Measurements from ENCODE around the gene NRN1L.
"Not testable (repeated sequence)": the region's sequence is repeated elsewhere in the genome, so short reads cannot be mapped to it uniquely, and the experiment has no call there.

Gene NRN1L

DNA sequence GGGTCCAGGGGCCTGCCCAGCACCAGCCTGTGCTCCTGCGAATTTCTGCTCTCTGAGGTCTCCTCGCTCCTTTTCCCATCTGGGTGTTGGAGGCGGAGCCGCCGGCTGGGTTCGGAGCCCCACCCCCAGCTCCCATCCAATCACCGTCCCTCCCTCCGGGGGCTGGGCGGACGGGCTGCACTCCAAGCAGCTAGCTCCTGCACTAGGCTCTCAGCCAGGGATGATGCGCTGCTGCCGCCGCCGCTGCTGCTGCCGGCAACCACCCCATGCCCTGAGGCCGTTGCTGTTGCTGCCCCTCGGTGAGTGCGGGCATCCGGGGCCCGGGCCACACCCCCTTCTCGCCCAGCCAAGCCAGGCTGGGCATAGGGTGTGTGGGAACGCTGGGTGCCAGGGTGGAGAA is at the start of gene NRN1L:
TSS of gene NRN1L (plus strand) at position 202 of the 400 bp plus-strand sequence. CDS start at position 221, 19 bp downstream.
- DNase-seq: peak; percentile 32 to 70

DNA sequence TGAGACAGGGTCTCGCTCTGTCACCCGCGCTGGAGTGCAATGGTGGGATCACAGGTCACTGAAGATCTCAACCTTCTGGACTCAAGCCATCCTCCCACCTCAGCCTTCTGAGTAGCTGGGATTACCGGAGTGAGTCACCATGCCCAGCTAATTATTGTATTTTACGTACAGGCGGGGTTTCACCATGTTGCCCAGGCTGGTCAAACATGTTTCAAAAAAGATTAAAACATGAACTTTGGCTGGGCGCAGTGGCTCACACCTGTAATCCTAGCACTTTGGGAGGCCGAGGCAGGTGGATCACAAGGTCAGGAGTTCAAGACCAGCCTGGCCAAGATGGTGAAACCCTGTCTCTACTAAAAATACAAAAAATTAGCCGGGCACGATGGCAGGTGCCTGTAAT is 47.5 kb upstream of the NRN1L start:
- DNase-seq: not testable (repeated sequence)

DNA sequence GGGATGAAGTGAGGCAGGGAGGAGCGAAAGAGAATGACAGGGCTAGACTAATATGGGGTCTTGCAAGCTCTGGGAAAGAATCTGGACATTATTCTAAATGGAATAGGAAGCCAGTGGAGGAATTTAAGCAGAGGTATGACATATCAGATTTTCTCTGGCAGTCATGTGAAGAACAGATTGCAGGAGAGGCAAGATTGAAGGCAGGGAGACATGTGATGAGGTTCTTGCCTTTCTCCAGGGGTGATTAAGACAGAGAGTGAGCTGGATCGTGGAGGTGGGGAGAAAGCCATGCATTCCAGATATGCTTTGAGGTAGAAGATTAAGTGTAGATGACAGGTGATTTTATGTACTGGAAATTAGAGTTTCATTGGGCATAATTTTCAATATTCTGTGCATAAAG is 46.9 kb upstream of the NRN1L start:
- DNase-seq: no peak

DNA sequence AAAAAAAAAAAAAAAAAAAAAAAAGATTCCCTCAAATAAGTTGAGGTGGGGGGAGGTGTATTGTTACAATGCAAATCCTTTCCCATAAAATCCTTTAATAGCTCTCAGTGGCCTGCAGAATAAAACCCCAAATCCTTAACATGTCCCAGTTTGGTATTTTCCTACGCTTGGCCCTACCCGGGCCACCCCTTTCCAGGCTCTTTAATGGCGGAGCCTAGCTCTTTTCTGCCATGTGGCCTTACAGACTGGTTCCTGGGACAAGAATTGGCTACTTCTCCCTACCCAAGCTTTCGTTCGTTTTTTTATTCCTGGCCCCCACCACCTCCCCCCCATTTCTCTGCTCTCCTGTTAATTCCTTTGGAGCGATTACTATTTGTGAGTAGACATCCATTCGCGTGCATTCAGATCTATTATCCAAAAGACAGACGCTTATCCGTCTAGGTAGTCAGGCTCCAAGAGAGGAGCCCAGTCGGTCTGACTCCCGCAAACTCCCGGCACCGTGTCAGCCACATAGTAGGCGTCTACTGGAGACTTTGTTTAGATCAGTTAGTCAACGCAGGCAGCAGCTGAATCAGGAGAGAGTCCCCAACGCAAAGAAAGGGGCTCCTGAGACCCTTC is 43.4 kb upstream of the NRN1L start:
- no peak for DNase-seq

DNA sequence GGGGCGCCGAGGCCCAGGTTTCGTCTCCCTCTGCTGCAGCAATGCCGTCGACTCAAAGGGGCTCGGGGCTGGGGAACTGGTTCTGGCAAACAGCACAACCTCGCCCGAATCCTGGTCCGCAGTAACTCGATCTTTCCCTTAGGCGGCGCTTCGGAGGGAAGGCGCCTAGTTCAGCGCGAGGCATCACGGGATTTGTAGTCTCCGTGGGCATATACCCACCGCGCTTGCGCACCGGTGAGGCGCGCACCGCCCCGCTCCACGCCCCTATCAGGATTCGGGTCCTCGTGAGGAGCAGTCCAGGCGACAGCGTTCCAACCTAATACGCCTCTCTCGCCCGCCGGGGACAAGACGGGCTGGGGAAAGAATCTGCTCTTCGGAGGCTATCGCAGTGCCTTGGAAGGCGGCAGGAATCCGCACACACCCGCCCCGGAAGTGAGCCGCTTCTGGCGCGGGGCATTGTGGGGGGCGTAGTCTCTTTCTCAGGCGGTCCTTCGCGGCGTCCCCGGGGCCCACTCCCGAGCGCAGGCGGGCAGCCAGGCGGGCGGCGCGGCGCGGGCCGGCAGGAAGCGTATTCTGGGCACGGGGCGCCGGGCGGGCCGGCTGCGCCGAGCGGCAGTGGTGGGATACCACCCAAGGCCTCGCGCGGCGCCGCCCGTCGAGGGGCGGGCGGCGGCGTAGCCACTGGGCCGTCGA is 42.7 kb upstream of the NRN1L start, which contains the start of gene THAP11:
TSS of gene THAP11 (plus strand) at position 505 of the 693 bp plus-strand sequence. CDS start 235 bp downstream, outside the sequence.
- peak; percentile 69 to 73 for DNase-seq

DNA sequence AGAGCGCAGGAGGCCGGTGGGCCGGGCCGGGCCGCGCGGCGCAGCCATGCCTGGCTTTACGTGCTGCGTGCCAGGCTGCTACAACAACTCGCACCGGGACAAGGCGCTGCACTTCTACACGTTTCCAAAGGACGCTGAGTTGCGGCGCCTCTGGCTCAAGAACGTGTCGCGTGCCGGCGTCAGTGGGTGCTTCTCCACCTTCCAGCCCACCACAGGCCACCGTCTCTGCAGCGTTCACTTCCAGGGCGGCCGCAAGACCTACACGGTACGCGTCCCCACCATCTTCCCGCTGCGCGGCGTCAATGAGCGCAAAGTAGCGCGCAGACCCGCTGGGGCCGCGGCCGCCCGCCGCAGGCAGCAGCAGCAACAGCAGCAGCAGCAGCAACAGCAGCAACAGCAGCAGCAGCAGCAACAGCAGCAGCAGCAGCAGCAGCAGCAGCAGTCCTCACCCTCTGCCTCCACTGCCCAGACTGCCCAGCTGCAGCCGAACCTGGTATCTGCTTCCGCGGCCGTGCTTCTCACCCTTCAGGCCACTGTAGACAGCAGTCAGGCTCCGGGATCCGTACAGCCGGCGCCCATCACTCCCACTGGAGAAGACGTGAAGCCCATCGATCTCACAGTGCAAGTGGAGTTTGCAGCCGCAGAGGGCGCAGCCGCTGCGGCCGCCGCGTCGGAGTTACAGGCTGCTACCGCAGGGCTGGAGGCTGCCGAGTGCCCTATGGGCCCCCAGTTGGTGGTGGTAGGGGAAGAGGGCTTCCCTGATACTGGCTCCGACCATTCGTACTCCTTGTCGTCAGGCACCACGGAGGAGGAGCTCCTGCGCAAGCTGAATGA is 42.0 kb upstream of the NRN1L start:
- no peak for DNase-seq

DNA sequence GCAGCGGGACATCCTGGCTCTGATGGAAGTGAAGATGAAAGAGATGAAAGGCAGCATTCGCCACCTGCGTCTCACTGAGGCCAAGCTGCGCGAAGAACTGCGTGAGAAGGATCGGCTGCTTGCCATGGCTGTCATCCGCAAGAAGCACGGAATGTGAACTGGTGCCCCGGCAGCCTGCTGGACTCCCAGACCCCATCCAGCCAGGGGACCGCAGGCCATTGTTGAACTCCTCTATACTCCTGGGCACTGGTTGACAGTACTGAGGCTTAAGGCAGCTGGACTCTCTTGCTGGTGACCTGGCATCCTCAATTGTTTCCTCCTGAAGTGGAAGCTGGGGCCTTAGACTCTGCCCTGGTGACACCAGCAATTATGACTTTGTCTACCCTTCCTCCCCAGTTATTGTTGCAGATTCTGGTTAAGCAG is 41.3 kb upstream of the NRN1L start:
- DNase-seq: no peak

DNA sequence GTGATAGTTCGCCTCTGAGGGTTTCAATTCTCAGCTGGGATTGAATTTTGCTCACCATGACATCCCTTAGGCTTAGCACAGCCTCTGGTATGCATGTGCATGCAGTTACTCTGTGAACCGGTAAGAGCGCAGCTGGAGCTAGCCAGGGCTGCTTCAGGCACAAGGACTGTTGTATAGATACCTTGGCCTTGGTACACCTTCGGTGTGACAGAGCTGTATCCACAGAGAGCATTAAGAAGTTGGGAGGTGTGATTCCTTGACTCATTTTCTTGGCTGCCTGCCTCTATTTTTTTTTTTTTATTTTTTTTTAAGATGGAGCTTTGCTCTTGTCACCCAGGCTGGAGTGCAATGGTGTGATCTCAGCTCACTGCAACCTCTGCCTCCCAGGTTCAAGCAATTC is 40.2 kb upstream of the NRN1L start:
- no peak for DNase-seq

DNA sequence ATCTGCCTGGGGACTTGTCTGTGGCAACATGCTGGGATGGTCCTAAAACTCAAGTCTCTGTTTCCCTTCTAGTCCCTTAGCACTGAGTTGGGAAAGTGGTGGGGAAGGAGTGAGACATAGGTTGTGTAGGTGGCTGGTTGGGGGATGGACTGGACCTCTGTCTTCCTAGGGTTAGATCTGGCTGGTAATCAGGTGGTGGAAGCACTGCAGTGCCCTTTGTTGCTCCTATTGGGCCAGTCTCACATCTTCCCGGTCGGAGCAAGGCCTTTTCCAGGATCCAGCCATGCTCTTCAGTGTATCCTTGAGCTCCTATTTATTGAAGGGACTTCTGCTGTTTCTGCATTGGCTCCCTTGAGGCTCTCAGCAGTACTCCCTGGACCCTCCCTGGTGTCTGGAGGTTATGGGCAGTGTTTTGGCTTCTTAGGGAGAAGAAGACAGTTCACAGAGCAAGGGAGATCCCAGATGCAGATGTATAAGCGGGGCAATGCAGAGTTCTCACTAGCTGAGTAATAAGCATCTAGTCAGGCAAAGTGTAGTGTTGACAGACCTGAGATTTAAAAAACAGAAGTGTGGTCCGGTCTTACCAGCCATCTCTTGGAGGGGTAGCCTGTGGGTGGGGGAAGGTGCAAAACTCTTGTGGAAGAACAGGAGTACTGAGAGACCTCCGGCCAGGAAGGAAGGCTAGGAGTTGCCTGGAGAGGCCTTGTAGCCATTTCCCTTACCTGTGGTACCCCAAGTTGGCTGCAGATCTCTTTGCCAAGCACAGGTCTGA is 39.2 kb upstream of the NRN1L start:
- no peak for DNase-seq

DNA sequence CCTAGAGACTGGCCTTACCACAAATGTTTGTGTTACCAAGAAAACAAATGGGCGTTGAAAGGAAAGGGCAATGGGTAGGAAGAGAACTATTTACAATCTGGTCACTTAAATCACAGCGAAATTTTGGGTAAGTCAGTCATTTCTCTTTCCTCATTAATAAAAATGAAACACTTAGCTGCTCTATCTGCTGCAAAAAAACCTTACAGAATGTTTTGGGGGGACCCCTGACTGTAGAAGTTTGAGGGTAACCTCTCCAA is 38.7 kb upstream of the NRN1L start:
- no peak for DNase-seq

DNA sequence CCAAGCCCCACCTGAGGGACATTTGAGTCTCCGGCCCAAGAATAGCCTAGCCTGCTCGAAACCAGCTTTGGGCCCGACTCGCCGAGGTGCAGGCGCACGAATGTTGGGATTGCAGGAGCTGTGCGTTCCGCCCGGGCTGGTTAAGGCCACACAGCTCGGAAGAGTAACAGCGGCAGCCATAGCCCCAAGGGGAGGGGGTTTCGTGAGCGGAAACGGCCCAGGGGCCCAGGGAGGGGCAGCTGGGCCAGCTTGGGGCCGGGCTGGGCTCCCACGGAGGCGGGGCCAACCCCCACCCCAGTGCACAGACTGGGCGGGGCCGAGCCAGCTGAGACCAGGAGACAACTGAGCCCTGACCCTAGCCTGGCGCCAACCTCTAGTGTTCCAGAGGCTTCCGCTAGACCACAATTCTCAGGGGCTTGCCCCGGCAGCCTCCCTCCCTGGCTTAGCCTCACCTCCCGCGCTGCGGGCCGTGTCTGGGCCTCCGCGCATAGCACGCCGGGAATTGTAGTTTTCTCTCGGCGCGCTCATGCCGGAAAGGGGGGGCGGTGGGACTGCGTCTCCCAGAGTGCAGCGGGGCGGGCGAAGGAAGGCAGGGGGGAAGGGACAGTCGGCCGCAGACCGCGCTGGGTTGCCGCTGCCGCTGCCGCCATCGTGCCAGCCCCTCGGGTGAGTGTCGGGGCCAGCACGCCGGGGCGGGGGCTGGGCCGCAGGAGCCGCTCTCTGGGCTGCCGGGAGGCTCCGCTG is 38.2 kb upstream of the NRN1L start, which contains the start of gene NUTF2:
TSS of gene NUTF2 (plus strand) at position 614 of the 744 bp plus-strand sequence. CDS start 18,198 bp downstream, outside the sequence.
- DNase-seq: peak; percentile 77 to 85

DNA sequence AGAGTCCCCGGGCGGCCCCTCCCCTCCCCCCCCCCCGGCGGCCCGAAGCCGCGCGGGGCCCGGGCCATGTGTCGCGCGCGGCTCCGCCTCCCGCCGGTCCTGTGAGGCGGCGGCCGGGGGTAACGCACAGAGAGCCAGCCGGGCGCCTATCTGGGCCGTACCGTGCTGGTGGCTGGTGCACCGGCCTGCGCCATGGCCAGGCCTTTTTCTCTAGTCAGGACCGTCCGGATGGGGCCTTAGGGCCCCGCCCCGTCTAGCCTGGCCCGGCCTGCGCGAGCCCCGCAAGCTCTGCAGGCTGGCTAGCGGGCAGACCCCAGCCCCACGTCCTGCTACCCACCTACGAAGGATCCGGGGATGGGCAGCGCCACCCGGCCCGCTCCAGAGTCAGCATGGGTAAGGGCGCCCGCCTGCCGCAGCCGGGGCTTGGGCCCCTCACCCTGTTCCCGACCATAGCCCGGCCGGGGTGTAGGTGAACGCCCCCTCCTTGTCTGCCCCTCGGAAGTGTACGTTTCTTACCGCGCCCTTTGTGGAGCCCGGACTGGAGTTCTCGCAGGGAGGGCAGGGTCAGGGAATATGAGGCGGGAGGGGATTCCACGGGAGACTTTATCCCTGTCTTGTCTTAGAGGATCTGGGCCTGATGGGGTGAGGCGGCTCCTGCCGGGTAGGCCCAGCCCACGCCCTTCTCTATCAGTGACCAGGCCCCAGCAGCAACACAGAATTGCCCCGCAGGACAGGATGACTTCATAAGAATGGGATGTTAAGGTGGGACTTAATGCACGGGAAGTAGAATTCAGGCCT is 37.4 kb upstream of the NRN1L start, which contains the start of gene CENPT:
TSS of gene CENPT (minus strand) at position 630 of the 798 bp plus-strand sequence. CDS start 13,834 bp downstream, outside the sequence.
- no peak for DNase-seq

DNA sequence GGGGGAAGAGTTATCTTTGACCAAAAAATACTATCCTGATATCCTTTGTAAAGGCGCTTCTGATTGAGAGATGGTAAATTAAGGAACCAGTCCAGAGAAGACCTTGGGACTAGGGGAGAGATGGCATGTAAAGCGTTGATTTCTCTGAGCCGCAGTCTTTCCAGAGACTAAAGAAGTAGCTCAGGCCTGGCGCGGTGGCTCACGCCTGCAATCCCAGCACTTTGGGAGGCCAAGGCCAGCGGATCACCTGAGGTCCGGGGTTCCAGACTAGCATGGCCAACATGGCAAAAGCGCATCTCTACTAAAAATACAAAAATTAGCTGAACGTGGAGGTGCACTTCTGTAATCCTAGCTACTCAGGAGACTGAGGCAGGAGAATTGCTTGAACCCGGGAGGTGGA is 36.6 kb upstream of the NRN1L start:
- no peak for DNase-seq

DNA sequence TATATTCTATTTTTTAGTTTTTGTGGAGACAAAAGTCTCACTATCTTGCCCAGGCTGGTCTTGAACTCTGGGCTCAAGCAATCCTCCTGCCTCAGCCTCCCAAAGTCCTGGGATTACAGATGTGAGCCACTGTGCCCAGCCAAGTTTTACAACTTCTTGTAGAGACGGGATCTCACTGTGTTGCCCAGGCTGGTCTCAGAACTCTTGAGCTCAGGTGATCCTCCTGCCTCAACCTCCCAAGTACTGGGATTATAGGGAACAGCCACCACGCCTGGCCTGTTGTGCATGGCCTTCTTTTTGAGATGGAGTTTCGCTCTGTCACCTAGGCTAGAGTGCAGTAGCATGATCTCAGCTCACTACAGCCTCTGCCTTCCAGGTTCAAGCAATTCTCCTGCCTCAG is 31.0 kb upstream of the NRN1L start:
- DNase-seq: no peak

DNA sequence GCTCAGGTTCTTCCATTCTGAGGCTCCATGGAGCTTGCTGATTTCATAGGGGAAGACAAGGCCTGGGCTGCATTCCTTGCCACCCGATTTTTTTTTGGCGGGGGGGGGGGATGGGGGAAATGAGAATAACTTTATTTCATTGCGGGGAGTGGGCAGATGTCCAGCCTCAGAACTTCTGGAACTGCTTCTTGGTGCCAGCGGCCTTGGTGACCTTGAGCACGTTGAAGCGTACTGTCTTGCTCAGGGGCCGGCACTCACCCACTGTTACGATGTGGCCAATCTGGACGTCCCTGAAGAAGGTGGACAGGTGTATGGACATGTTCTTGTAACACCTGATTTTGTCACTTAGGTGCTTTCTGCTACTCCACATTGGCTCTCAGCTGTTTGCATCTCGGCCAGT is 28.9 kb upstream of the NRN1L start:
- DNase-seq: no peak

DNA sequence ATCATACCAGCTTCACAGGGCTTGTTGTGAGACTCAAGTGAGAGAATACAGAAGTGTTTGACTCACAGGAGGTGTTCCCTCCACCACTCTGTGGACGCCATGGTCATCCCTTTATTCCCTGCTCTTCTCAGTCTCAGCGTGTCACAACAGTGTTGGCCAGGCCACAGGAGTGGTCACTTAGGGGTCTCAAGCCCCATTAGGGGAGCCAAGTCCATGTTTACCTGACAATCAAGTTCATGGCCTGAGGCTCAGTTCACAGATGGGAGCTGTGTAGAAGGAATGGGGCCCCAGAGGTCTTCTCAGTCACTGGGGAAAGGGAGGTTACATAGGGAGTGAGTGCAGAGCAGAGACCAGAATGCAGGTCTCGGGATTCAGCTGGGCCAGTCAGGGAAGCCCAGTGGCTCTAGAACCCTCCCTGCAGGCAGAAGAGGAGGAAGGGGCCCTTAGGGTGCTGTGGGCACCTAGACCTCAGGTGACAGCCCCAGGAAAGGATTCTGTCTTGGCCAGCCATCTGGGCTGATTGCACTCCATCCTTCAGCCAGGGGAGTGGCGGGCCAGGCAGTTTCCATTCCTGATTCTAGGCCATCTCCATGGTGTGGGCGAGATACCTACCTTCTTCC is 27.6 kb upstream of the NRN1L start:
- no peak for DNase-seq

DNA sequence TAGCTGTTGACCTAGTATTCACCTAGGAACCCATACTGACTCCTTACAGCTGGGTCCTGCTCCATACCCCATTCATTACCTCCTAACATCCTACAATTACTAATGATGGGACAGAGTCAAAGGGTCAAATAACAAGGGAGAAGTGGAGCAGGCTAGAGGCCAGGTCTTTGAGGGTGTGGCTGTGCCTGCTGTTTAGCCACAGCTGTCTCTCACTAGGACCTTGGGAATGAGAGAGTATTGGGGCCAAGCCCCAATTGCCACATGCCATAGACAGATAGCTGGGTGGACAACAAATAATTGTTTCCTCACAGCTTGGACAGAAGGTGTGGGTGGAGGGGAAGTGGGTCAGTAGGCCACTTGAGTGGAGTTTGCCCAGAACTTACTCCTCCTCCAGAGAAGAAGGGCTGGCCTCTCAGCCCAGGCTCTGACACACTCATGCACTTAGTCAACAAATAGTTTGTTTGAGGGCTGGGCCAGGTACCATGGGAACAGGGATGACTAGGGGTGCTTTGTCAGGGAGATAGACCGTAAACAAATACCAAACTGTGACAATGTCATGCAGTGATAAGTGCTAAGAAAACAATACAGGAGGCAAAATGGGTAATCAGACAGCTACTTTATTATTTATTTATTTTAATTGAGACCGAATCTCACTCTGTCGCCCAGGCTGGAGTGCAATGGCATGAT is 27.0 kb upstream of the NRN1L start:
- no peak for DNase-seq

DNA sequence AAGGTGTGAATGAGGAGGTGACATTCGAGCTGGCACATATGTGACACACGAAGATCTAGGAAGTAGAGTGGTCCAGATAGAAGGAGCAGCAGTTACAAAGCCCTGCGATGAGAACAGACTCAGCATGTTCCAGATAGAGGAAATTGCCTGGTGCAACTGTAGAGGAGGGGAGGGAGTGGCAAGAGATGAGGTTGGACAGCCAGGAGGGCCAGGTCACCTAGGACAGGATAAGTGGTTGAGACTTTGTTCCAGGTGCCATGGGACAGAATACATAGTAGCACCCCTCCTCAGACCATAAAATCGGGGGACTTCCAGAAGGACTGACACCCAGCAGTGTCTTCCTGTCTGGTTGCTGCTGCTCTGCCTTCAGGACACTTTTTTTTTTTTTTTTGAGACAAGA is 26.2 kb upstream of the NRN1L start:
- no peak for DNase-seq

DNA sequence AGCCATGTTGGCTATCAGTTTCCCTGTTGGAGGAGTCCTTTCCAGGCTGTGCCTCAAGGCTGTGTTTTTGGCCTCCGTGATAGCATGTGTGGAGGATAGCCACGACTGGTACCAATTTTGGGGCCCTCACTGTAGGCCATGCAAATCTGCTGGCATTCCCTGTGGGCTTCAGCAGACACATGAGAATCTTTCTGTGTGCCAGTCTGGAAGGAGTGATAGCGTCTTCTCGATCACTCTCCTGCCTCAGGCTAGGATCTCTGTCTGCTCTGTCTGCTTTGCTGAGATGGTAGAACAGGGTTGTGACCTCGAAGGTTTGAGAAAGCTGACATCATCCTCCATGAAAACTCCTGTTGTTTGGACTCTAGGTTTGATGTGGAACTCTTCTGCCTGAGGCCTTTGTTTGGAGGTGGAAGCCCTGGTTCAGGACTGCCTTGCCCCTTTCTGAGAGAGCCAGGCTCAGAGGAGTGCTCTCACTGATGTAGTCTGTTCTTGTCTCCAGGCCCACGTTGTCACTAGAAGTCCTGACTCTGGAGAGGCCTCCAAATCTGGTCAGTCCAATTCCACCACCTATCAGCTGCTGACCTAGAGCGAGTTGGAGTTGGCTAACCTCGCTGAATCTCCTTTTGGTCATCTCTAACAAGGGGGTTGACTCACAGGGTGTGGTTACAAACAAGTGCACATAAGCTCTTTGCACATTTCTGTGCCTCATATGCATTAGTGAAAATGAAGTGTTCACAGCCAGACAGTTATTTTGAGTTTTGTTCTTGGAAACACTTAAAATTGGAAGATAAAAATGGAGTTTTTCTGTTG is 23.9 kb upstream of the NRN1L start:
- DNase-seq: no peak

Measured in NCI-H187 (cell line).